Activated CD8-positive, alpha-beta memory T cell treated with anti-CD3 and anti-CD28 coated beads, Interleukin-2, amount 50 U/mL, for 1 hour (primary cell): ENCODE results near the gene FCER2.
"Not testable (repeated sequence)": the region's sequence is repeated elsewhere in the genome, so short reads cannot be mapped to it uniquely, and the experiment has no call there.

Source experiments
- DNase-seq: peaks from one replicate; pipeline ENCODE4 v3.0.0-alpha.2; 2020; ENCODE audit errors: extremely low read depth

The FCER2 gene

GRCh38 chr19:7701654-7702457 is at the start of gene FCER2:
Gene FCER2 (minus strand): TSS chr19:7702131. CDS start chr19:7699760, 2,371 bp downstream.
- no peak for DNase-seq

GRCh38 chr19:7751157-7751783 is 49.3 kb upstream of the FCER2 start:
- no peak for DNase-seq

GRCh38 chr19:7748756-7749155 is 46.8 kb upstream of the FCER2 start:
- DNase-seq = no peak

GRCh38 chr19:7748171-7748570 is 46.2 kb upstream of the FCER2 start:
- DNase-seq = no peak

- DNase-seq = no peak
These were observed 45.3 kb upstream of the FCER2 start, which contains the start of gene CD209 for GRCh38 chr19:7746903-7747884. Gene CD209 (minus strand): TSS chr19:7747534. CDS start chr19:7747511, 23 bp downstream.

- DNase-seq = not testable (repeated sequence)
These were observed 44.4 kb upstream of the FCER2 start for GRCh38 chr19:7746306-7746705.

- no peak for DNase-seq
These were observed 43.1 kb upstream of the FCER2 start for GRCh38 chr19:7744871-7745650.

GRCh38 chr19:7744199-7744786 is 42.4 kb upstream of the FCER2 start:
- no peak for DNase-seq

- no peak for DNase-seq
These were observed 41.5 kb upstream of the FCER2 start for GRCh38 chr19:7743425-7743841.

- no peak for DNase-seq
These were observed 41.1 kb upstream of the FCER2 start for GRCh38 chr19:7742991-7743390.

- no peak for DNase-seq
These were observed 40.6 kb upstream of the FCER2 start for GRCh38 chr19:7742575-7742974.

- DNase-seq = no peak
These were observed 38.7 kb upstream of the FCER2 start for GRCh38 chr19:7740682-7741054.

GRCh38 chr19:7739801-7740681 is 38.1 kb upstream of the FCER2 start:
- DNase-seq = no peak

GRCh38 chr19:7739211-7739755 is 37.4 kb upstream of the FCER2 start:
- no peak for DNase-seq

GRCh38 chr19:7738023-7738422 is 36.1 kb upstream of the FCER2 start:
- DNase-seq = no peak

- no peak for DNase-seq
These were observed 35.3 kb upstream of the FCER2 start for GRCh38 chr19:7737215-7737614.

GRCh38 chr19:7736148-7736547 is 34.2 kb upstream of the FCER2 start:
- no peak for DNase-seq

- DNase-seq = no peak
These were observed 32.6 kb upstream of the FCER2 start for GRCh38 chr19:7734220-7735203.
